A673 (cell line): ENCODE measurements around the gene C21orf91. TPM values are rescaled to one million over a fixed set of nuclear protein-coding genes. Genes with fewer than 3 reads are reported as not detected.

Source experiments
- BruUV-seq: library from RNA; stranded (reverse); fragments of 400-500 nt; replicated peaks from 2 replicates; lab custom pipeline; 2021; lab: Mats Ljungman, UMichigan
- CTCF ChIA-PET: fragments of 300-600 bp; sonication (Branson Sonifier 250); formaldehyde crosslinking; loops from one replicate; lab custom pipeline; 2022; ENCODE audit warnings: antibody characterized with exemption; lab: Charles Lee
- POLR2A ChIA-PET: fragments of 300-600 bp; sonication (Branson Sonifier 250); formaldehyde crosslinking; loops from one replicate; lab custom pipeline; 2022; ENCODE audit warnings: antibody characterized with exemption; ENCODE audit not compliant: low non-redundant PET; lab: Charles Lee
- DNase-seq: peaks from one replicate; pipeline ENCODE4 v3.0.0-alpha.2; 2015; ENCODE audit warnings: low spot score
- H3K27ac ChIP-seq: fragments of 200-600 bp; sonication (generic); 2 replicates; pipeline ENCODE4 v1.5.1; 2016; ENCODE audit warnings: mixed run types, low read depth, mild to moderate bottlenecking, mixed read lengths, antibody characterized with exemption, low read length; ENCODE audit not compliant: poor library complexity, severe bottlenecking
- H3K27me3 ChIP-seq: fragments of 200-600 bp; sonication (generic); replicated peaks from 2 replicates; pipeline ENCODE4 v1.6.1; 2017; ENCODE audit warnings: mixed run types, low read depth, mild to moderate bottlenecking, mixed read lengths, antibody characterized with exemption, low read length; ENCODE audit not compliant: insufficient read depth, poor library complexity
- H3K36me3 ChIP-seq: fragments of 200-600 bp; sonication (generic); 2 replicates; pipeline ENCODE4 v1.6.1; 2016; ENCODE audit warnings: mixed run types, mild to moderate bottlenecking, mixed read lengths, antibody characterized with exemption, low read length; ENCODE audit not compliant: insufficient read depth, poor library complexity, severe bottlenecking
- H3K4me1 ChIP-seq: fragments of 200-600 bp; sonication (generic); 2 replicates; pipeline ENCODE4 v1.6.1; 2017; ENCODE audit warnings: mixed run types, mild to moderate bottlenecking, mixed read lengths, antibody characterized with exemption, low read length; ENCODE audit not compliant: insufficient read depth, poor library complexity, severe bottlenecking
- H3K4me3 ChIP-seq: fragments of 200-600 bp; sonication (generic); 2 replicates; pipeline ENCODE4 v1.5.1; 2016; ENCODE audit warnings: low read depth, mixed run types, mild to moderate bottlenecking, mixed read lengths, low read length; ENCODE audit not compliant: poor library complexity, severe bottlenecking
- H3K9me3 ChIP-seq: fragments of 200-600 bp; sonication (generic); 2 replicates; pipeline ENCODE4 v1.6.1; 2016; ENCODE audit warnings: mixed run types, low read depth, mild to moderate bottlenecking, mixed read lengths, antibody characterized with exemption, low read length; ENCODE audit not compliant: poor library complexity, severe bottlenecking
- CTCF ChIP-seq: fragments of 300-800, 200-600 bp; sonication (generic); conservative IDR thresholded peaks from 2 replicates; pipeline ENCODE4 v1.5.1; 2017; ENCODE audit warnings: low read depth, mild to moderate bottlenecking, antibody characterized with exemption, low read length, moderate library complexity, mixed read lengths
- EZH2 ChIP-seq: fragments of 200-600 bp; sonication (generic); IDR thresholded peaks from 2 replicates; pipeline ENCODE4 v1.6.1; 2017; ENCODE audit warnings: borderline replicate concordance, low read depth, mild to moderate bottlenecking, mixed read lengths, antibody characterized with exemption, low read length; ENCODE audit not compliant: poor library complexity, severe bottlenecking
- intact Hi-C: fragments of 100-400 bp; cut with micrococcal nuclease; formaldehyde crosslinking; loops from one replicate; pipeline ENCODE4 v1.10.0; 2022; ENCODE audit not compliant: unreplicated experiment
- total RNA-seq: library from RNA; stranded (reverse); gene quantifications from 2 replicates; pipeline ENCODE4 v1.2.3, GENCODE V29; 2021

The C21orf91 gene
- total RNA-seq, 1 experiment from 2014 or later = 23.5 TPM

- Histone ChIP-seq H3K4me1 (no peaks in the 10 kb centered on the region), H3K36me3 (peaks cover 5% of the 10 kb centered on the region), H3K9me3 (no peaks in the 10 kb centered on the region), H3K4me3 (no peak overlapping the region), H3K27ac (no peak overlapping the region), H3K27me3 (no peaks in the 10 kb centered on the region)
- POLR2A ChIA-PET = no interaction called here
- no TSS peak for BruUV-seq
- intact Hi-C loops = no loop called here
- DNase-seq = no peak
- CTCF ChIA-PET = no interaction called here
- TF ChIP-seq EZH2 = no peak
- TF ChIP-seq CTCF = no peak
These were observed 37.1 kb downstream of the C21orf91 start for GRCh38 chr21:17782051-17782450.

GRCh38 chr21:17781524-17781923, 37.6 kb downstream of the C21orf91 start:
- H3K27ac ChIP-seq = no peak overlapping the region
- intact Hi-C loops = no loop called here
- no peaks in the 10 kb centered on the region for H3K4me1 ChIP-seq
- H3K4me3 ChIP-seq = no peak overlapping the region
- no peaks in the 10 kb centered on the region for H3K9me3 ChIP-seq
- H3K36me3 ChIP-seq = peaks cover 1% of the 10 kb centered on the region
- ChIA-PET CTCF (no interaction called here), POLR2A (no interaction called here)
- no peaks in the 10 kb centered on the region for H3K27me3 ChIP-seq
- DNase-seq = no peak
- TF ChIP-seq EZH2 (no peak), CTCF (no peak)
- BruUV-seq = no TSS peak

- Histone ChIP-seq H3K27me3 (no peaks in the 10 kb centered on the region), H3K4me3 (no peak overlapping the region), H3K9me3 (no peaks in the 10 kb centered on the region), H3K27ac (no peak overlapping the region), H3K4me1 (no peaks in the 10 kb centered on the region), H3K36me3 (no peaks in the 10 kb centered on the region)
- peak; percentile 34 for DNase-seq
- ChIA-PET CTCF (no interaction called here), POLR2A (no interaction called here)
- TF ChIP-seq CTCF = no peak
- no peak for TF ChIP-seq EZH2
- BruUV-seq = no TSS peak
- intact Hi-C loops = no loop called here
These were observed 38.6 kb downstream of the C21orf91 start for GRCh38 chr21:17780539-17780938.
